ENCODE results near the gene PNMA6A.
A peak's percentile ranks its signal among the peaks of the same experiment; 100 is the strongest.

GRCh38 chrX:153032397-153033118 lies 39.7 kb upstream of the PNMA6A start:
- TF ChIP-seq CTCF (IDR thresholded peaks at IDR 0.05) = peak; percentile 70 to 89 (median 79)
- no peak for TF ChIP-seq EP300 (IDR thresholded peaks at IDR 0.05; ENCODE audit: low read depth)
- no peak for TF ChIP-seq POLR2A (IDR thresholded peaks at IDR 0.05)
- TF ChIP-seq POLR2AphosphoS5 (IDR thresholded peaks at IDR 0.05) = no peak

Data from transverse colon (tissue), 4 donors.